ENCODE measurements around the gene NCEH1. TPM values are rescaled to one million over a fixed set of nuclear protein-coding genes. Genes with fewer than 3 reads are reported as not detected.

Gene NCEH1
- total and polyA plus RNA-seq, 2 experiments from 2014 or later = 4.7 to 10.5 TPM

GRCh38 chr3:172617013-172617706, 93.7 kb downstream of the NCEH1 start:
- no peaks in the 10 kb centered on the region for H3K27me3 ChIP-seq
- no peak overlapping the region for H3K27ac ChIP-seq
- H3K4me2 ChIP-seq = no peak overlapping the region
- H3K9me3 ChIP-seq (ENCODE audit: low read depth) = no peaks in the 10 kb centered on the region
- no peak overlapping the region for H2AFZ ChIP-seq
- H3K79me2 ChIP-seq = no peaks in the 10 kb centered on the region
- H3K9me2 ChIP-seq (replicated peaks; ENCODE audit: insufficient read depth) = no peaks in the 10 kb centered on the region
- no peaks in the 10 kb centered on the region for H3K36me3 ChIP-seq (replicated peaks; ENCODE audit: insufficient read depth, low read depth)
- H3K4me1 ChIP-seq (ENCODE audit: insufficient read depth) = no peaks in the 10 kb centered on the region
- no peak overlapping the region for H3K4me3 ChIP-seq
- TF ChIP-seq EZH2 (IDR thresholded peaks at IDR 0.05; ENCODE audit: borderline replicate concordance) = no peak
- TF ChIP-seq, protein P1, sequence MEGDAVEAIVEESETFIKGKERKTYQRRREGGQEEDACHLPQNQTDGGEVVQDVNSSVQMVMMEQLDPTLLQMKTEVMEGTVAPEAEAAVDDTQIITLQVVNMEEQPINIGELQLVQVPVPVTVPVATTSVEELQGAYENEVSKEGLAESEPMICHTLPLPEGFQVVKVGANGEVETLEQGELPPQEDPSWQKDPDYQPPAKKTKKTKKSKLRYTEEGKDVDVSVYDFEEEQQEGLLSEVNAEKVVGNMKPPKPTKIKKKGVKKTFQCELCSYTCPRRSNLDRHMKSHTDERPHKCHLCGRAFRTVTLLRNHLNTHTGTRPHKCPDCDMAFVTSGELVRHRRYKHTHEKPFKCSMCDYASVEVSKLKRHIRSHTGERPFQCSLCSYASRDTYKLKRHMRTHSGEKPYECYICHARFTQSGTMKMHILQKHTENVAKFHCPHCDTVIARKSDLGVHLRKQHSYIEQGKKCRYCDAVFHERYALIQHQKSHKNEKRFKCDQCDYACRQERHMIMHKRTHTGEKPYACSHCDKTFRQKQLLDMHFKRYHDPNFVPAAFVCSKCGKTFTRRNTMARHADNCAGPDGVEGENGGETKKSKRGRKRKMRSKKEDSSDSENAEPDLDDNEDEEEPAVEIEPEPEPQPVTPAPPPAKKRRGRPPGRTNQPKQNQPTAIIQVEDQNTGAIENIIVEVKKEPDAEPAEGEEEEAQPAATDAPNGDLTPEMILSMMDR (IDR thresholded peaks at IDR 0.05; ENCODE audit: poor library complexity) = no peak
- no peak for TF ChIP-seq EZH2phosphoT487 (IDR thresholded peaks at IDR 0.05; ENCODE audit: low read depth, severe bottlenecking, unreplicated experiment)
- 91% methylated on average over 6 of the region's 6 CpGs for WGBS (ENCODE audit: low lambda C conversion rate, missing lambda C conversion rate)
- DNase-seq (ENCODE audit: low spot score) = no peak
- no peaks in the 10 kb centered on the region for H4K20me1 ChIP-seq (ENCODE audit: insufficient read depth, poor library complexity, severe bottlenecking)

DNA sequence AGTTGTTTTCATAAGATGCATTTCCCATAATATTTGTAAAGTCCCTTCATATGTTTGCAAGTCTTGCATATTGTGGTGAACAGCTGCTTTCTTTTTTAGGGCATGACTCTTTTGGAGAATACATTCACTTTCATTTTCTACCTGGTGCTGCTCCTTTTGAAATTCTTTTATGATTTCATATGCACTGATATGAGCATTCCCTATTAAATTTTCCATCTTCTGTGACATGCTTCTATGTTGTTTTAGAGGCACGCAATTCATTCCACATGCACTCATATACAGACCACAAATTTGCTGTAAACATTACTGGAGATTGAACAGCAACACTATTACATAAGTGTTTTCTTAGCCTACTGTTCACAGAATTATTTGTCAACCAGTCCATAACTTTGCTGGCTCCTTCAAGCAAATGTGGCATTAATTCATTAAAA, 94.8 kb downstream of the NCEH1 start:
- WGBS (ENCODE audit: low lambda C conversion rate, missing lambda C conversion rate) = 82% methylated on average over 1 of the region's 1 CpG
- Histone ChIP-seq H3K4me2 (no peak overlapping the region), H3K4me1 (ENCODE audit: insufficient read depth) (no peaks in the 10 kb centered on the region), H3K27ac (no peak overlapping the region), H3K36me3 (replicated peaks; ENCODE audit: insufficient read depth, low read depth) (no peaks in the 10 kb centered on the region), H3K9me2 (replicated peaks; ENCODE audit: insufficient read depth) (no peaks in the 10 kb centered on the region), H3K4me3 (no peak overlapping the region), H3K27me3 (no peaks in the 10 kb centered on the region), H2AFZ (no peak overlapping the region), H3K9me3 (ENCODE audit: low read depth) (no peaks in the 10 kb centered on the region), H4K20me1 (ENCODE audit: insufficient read depth, poor library complexity, severe bottlenecking) (no peaks in the 10 kb centered on the region), H3K79me2 (no peaks in the 10 kb centered on the region)
- no peak for DNase-seq (ENCODE audit: low spot score)
- TF ChIP-seq, protein P1 (IDR thresholded peaks at IDR 0.05; ENCODE audit: poor library complexity) = no peak
- TF ChIP-seq EZH2 (IDR thresholded peaks at IDR 0.05; ENCODE audit: borderline replicate concordance) (no peak), EZH2phosphoT487 (IDR thresholded peaks at IDR 0.05; ENCODE audit: low read depth, severe bottlenecking, unreplicated experiment) (no peak)

GRCh38 chr3:172615296-172615695, 95.6 kb downstream of the NCEH1 start:
- Histone ChIP-seq H3K9me2 (replicated peaks; ENCODE audit: insufficient read depth) (no peaks in the 10 kb centered on the region), H3K9me3 (ENCODE audit: low read depth) (no peaks in the 10 kb centered on the region), H3K27me3 (no peaks in the 10 kb centered on the region), H2AFZ (no peak overlapping the region), H4K20me1 (ENCODE audit: insufficient read depth, poor library complexity, severe bottlenecking) (no peaks in the 10 kb centered on the region), H3K79me2 (no peaks in the 10 kb centered on the region), H3K4me1 (ENCODE audit: insufficient read depth) (no peaks in the 10 kb centered on the region), H3K27ac (no peak overlapping the region), H3K4me2 (no peak overlapping the region), H3K4me3 (no peak overlapping the region), H3K36me3 (replicated peaks; ENCODE audit: insufficient read depth, low read depth) (no peaks in the 10 kb centered on the region)
- 91% methylated on average over 5 of the region's 5 CpGs for WGBS (ENCODE audit: low lambda C conversion rate, missing lambda C conversion rate)
- TF ChIP-seq EZH2 (IDR thresholded peaks at IDR 0.05; ENCODE audit: borderline replicate concordance) = no peak
- TF ChIP-seq EZH2phosphoT487 (IDR thresholded peaks at IDR 0.05; ENCODE audit: low read depth, severe bottlenecking, unreplicated experiment) = no peak
- TF ChIP-seq, protein P1 (IDR thresholded peaks at IDR 0.05; ENCODE audit: poor library complexity) = no peak
- no peak for DNase-seq (ENCODE audit: low spot score)
